H1 (cell line): ENCODE data around the gene NDUFS5. TPM values are rescaled to one million over a fixed set of nuclear protein-coding genes. Genes with fewer than 3 reads are reported as not detected.

Source experiments
- CTCF ChIA-PET: fragments of 300-600 bp; sonication (Branson Sonifier 250); formaldehyde crosslinking; loops from one replicate; lab custom pipeline; 2021; ENCODE audit not compliant: partially characterized antibody; lab: Charles Lee
- POLR2A ChIA-PET: fragments of 300-600 bp; sonication (Branson Sonifier 250); formaldehyde crosslinking; loops from one replicate; lab custom pipeline; 2021; ENCODE audit warnings: inconsistent platforms; ENCODE audit not compliant: partially characterized antibody; lab: Charles Lee
- DNase-seq, 2 experiments: peaks; one replicate each; pipeline versions ENCODE4 v3.0.0 to v3.0.0-alpha.2; 2010 to 2022; ENCODE audit warnings: low spot score in 2 of 2, low read depth in 1 of 2, mixed read lengths in 1 of 2
- FAIRE-seq: peaks from 2 replicates; lab custom pipeline; 2011; peaks lifted over from hg19 to GRCh38; lab: Jason Lieb, UNC
- H2AFZ ChIP-seq: 2 replicates; pipeline ENCODE4 v1.8.1; 2012; ENCODE audit warnings: low read length, inconsistent platforms
- H2AK5ac ChIP-seq: 2 replicates; pipeline ENCODE4 v1.6.1; 2013; ENCODE audit warnings: low read depth, low read length
- H2BK120ac ChIP-seq: replicated peaks from 2 replicates; pipeline ENCODE3; 2013; ENCODE audit warnings: low read depth, low read length, inconsistent platforms
- H2BK12ac ChIP-seq: 2 replicates; pipeline ENCODE4 v1.6.1; 2013; ENCODE audit warnings: low read depth, low read length
- H2BK15ac ChIP-seq: 2 replicates; pipeline ENCODE4 v1.6.1; 2013; ENCODE audit warnings: low read length
- H2BK20ac ChIP-seq: 2 replicates; pipeline ENCODE4 v1.6.1; 2013; ENCODE audit warnings: low read length
- H2BK5ac ChIP-seq: 2 replicates; pipeline ENCODE4 v1.6.1; 2013; ENCODE audit warnings: low read depth, low read length
- H3K14ac ChIP-seq: 2 replicates; pipeline ENCODE4 v1.6.1; 2013; ENCODE audit warnings: inconsistent platforms; ENCODE audit not compliant: insufficient read length
- H3K18ac ChIP-seq: 2 replicates; pipeline ENCODE4 v1.6.1; 2013; ENCODE audit warnings: low read length; ENCODE audit errors: extremely low read depth
- H3K23ac ChIP-seq: 2 replicates; pipeline ENCODE4 v1.6.1; 2013; ENCODE audit warnings: inconsistent platforms; ENCODE audit not compliant: insufficient read length
- H3K23me2 ChIP-seq: 2 replicates; pipeline ENCODE4 v1.6.1; 2013; ENCODE audit warnings: low read depth, low read length
- H3K27ac ChIP-seq: 2 replicates; pipeline ENCODE4 v1.6.1; 2011; ENCODE audit warnings: low read depth, low read length, inconsistent platforms
- H3K27me3 ChIP-seq, 4 experiments: replicated peaks in 1 of 4; 1 replicate in 1 of 4; 2 replicates in 3 of 4; pipeline versions ENCODE4 v1.6.1 to v1.8.1; 2011 to 2013; ENCODE audit warnings: low read length in 3 of 4, mild to moderate bottlenecking in 3 of 4, inconsistent platforms in 2 of 4, mixed read lengths in 2 of 4, moderate library complexity in 1 of 4; ENCODE audit not compliant: control insufficient read depth in 3 of 4, insufficient read depth in 3 of 4; ENCODE audit errors: extremely low read depth in 1 of 4
- H3K36me3 ChIP-seq, 4 experiments: 2 replicates each; pipeline versions ENCODE4 v1.6.1 to v1.8.1; 2011 to 2013; ENCODE audit warnings: mild to moderate bottlenecking in 4 of 4, low read length in 3 of 4, moderate library complexity in 2 of 4, control low read depth in 1 of 4, inconsistent platforms in 1 of 4; ENCODE audit not compliant: insufficient read depth in 4 of 4, control insufficient read depth in 2 of 4
- H3K4ac ChIP-seq: replicated peaks from 2 replicates; pipeline ENCODE3; 2013; ENCODE audit warnings: low read length, low read depth, mixed read lengths, inconsistent platforms; ENCODE audit not compliant: insufficient read length
- H3K4me1 ChIP-seq, 4 experiments: replicated peaks in 1 of 4; 1 replicate in 1 of 4; 2 replicates in 3 of 4; pipeline versions ENCODE4 v1.6.1 to v1.8.1; 2011 to 2013; ENCODE audit warnings: low read length in 3 of 4, inconsistent platforms in 2 of 4, mixed read lengths in 1 of 4; ENCODE audit not compliant: insufficient read depth in 4 of 4, control insufficient read depth in 3 of 4
- H3K4me2 ChIP-seq, 2 experiments: 2 replicates each; pipeline versions ENCODE4 v1.6.1 to v1.8.1; 2011 to 2013; ENCODE audit warnings: low read depth in 2 of 2, low read length in 2 of 2, control low read depth in 1 of 2, inconsistent platforms in 1 of 2, mild to moderate bottlenecking in 1 of 2; ENCODE audit not compliant: insufficient read depth in 1 of 2
- H3K4me3 ChIP-seq, 4 experiments: fragments of 200-600, 300-600 bp in 1 of 4; sonication (generic), shearing (Covaris generic), sonication (Bioruptor Twin) in 1 of 4; 2 replicates each; pipeline versions ENCODE4 v1.5.1 to v1.8.1; 2011 to 2016; ENCODE audit warnings: low read length in 4 of 4, low read depth in 3 of 4, control low read depth in 2 of 4, inconsistent platforms in 2 of 4, mild to moderate bottlenecking in 2 of 4, mixed read lengths in 1 of 4, moderate library complexity in 1 of 4; ENCODE audit not compliant: insufficient read depth in 2 of 4; ENCODE audit errors: extremely low read depth in 1 of 4
- H3K56ac ChIP-seq: replicated peaks from 2 replicates; pipeline ENCODE3; 2013; ENCODE audit warnings: low read depth, mild to moderate bottlenecking, mixed read lengths, low read length, inconsistent platforms; ENCODE audit not compliant: insufficient read length
- H3K79me1 ChIP-seq: 2 replicates; pipeline ENCODE4 v1.6.1; 2013; ENCODE audit warnings: low read depth, low read length, control low read depth
- H3K79me2 ChIP-seq, 2 experiments: 2 replicates each; pipeline versions ENCODE4 v1.6.1 to v1.8.1; 2012 to 2013; ENCODE audit warnings: low read length in 2 of 2, mild to moderate bottlenecking in 2 of 2, inconsistent platforms in 1 of 2; ENCODE audit not compliant: insufficient read depth in 2 of 2, control insufficient read depth in 1 of 2
- H3K9ac ChIP-seq, 4 experiments: replicated peaks in 1 of 4; 1 replicate in 1 of 4; 2 replicates in 3 of 4; pipeline versions ENCODE4 v1.6.1 to v1.8.1; 2011 to 2013; ENCODE audit warnings: low read depth in 3 of 4, low read length in 3 of 4, control low read depth in 2 of 4, mild to moderate bottlenecking in 2 of 4, moderate library complexity in 2 of 4, inconsistent platforms in 1 of 4; ENCODE audit errors: extremely low read depth in 1 of 4
- H3K9me3 ChIP-seq, 2 experiments: 2 replicates each; pipeline versions ENCODE4 v1.6.1 to v1.8.1; 2012 to 2013; ENCODE audit warnings: mild to moderate bottlenecking in 2 of 2, moderate library complexity in 2 of 2, control low read depth in 1 of 2, inconsistent platforms in 1 of 2, low read depth in 1 of 2, low read length in 1 of 2, mixed read lengths in 1 of 2; ENCODE audit not compliant: insufficient read depth in 2 of 2
- H4K20me1 ChIP-seq, 2 experiments: replicated peaks in 1 of 2; 2 replicates each; pipeline versions ENCODE3 to v1.8.1; 2011 to 2013; ENCODE audit warnings: inconsistent platforms in 2 of 2, low read length in 2 of 2, mild to moderate bottlenecking in 1 of 2; ENCODE audit not compliant: insufficient read depth in 2 of 2, control insufficient read depth in 1 of 2
- H4K5ac ChIP-seq: 2 replicates; pipeline ENCODE4 v1.6.1; 2013; ENCODE audit warnings: low read length, low read depth, mixed read lengths, inconsistent platforms; ENCODE audit not compliant: insufficient read length
- H4K8ac ChIP-seq: 2 replicates; pipeline ENCODE4 v1.8.0; 2013; ENCODE audit warnings: mild to moderate bottlenecking, moderate library complexity, low read length, inconsistent platforms; ENCODE audit not compliant: insufficient read depth; ENCODE audit errors: extremely low read depth
- H4K91ac ChIP-seq: replicated peaks from 2 replicates; pipeline ENCODE3; 2013; ENCODE audit warnings: low read length, mixed read lengths, inconsistent platforms; ENCODE audit not compliant: insufficient read length
- BRCA1 ChIP-seq: IDR thresholded peaks from 2 replicates; pipeline ENCODE4 v1.6.1; 2012; ENCODE audit warnings: low read depth, low read length, improper control_type of control experiment
- POLR2A ChIP-seq, 2 experiments: IDR thresholded peaks; 1 replicate in 1 of 2; 2 replicates in 1 of 2; pipeline ENCODE4 v1.6.1; 2011; ENCODE audit warnings: low read depth in 2 of 2, low read length in 2 of 2, mild to moderate bottlenecking in 2 of 2; ENCODE audit errors: control extremely low read depth in 1 of 2
- POLR2AphosphoS5 ChIP-seq: IDR thresholded peaks from 2 replicates; pipeline ENCODE4 v1.6.1; 2011; ENCODE audit warnings: low read depth, low read length
- WGBS, 2 experiments: shearing (Covaris generic) in 1 of 2; methylation state at CpG; one replicate each; pipeline versions ENCODE4 v1.1.6 to v1.1.7; 2013 to 2015; ENCODE audit warnings: low lambda C conversion rate in 2 of 2, mixed read lengths in 2 of 2, inconsistent platforms in 1 of 2, low coverage in 1 of 2, missing lambda C conversion rate in 1 of 2; ENCODE audit not compliant: insufficient replicate concordance in 2 of 2, insufficient coverage in 1 of 2, insufficient read length in 1 of 2; ENCODE audit errors: extremely low coverage in 1 of 2, missing lambda C conversion rate in 1 of 2; 5-methylcytosine and 5-hydroxymethylcytosine counted together
- polyA plus RNA-seq, 7 experiments: library from polyadenylated mRNA; depleted of rRNA in 3 of 7; stranded (reverse) in 5 of 7; unstranded in 2 of 7; fragments of >200 nt in 5 of 7; fragments of 200-250 nt in 2 of 7; gene quantifications; 1 replicate in 5 of 7; 2 replicates in 1 of 7; 4 replicates in 1 of 7; pipeline versions ENCODE4 v1.2.1 to v1.2.3, GENCODE V29; 2011 to 2013; ENCODE audit warnings: missing spikeins in 2 of 7, mixed read lengths in 2 of 7
- total RNA-seq: library from RNA; stranded (reverse); fragmentation: NEBNext Ultra II Directional; extraction: Animal tissue kit (Norgen Biotek cat#: 25700); gene quantifications from 2 replicates; pipeline ENCODE4 v1.2.1, GENCODE V29; 2021

Gene NDUFS5
- total and polyA plus RNA-seq, 2 of the 8 experiments (the other 6 are each of a cell fraction or from before 2014, with no cell fraction given), result 435 to 835 TPM

DNA sequence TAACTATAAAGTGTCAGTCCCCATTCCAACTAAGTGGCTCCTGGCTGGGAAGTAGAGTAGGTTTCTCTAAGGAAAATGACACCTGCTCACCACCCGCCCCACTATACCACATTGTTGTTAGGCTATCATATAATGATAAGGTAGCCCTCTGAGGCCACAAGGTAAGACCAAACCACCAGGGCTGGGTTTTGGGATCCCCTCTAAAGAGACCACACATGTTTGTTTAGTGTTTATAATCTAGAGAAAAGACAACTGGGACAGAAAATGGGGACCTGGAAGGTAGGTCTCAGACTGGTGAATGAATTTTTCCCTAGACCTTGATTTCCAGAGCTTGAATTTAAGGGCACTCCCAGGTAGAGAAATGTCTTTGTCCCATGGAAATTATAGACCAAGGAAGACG is 19.9 kb upstream of the NDUFS5 start:
- H3K23ac ChIP-seq, result no peak overlapping the region
- H3K23me2 ChIP-seq, result no peaks in the 10 kb centered on the region
- H3K79me2 ChIP-seq, result peaks cover 0 to 18% of the 10 kb centered on the region in 2 experiments; a peak in 2 of 4 replicates
- ChIA-PET CTCF (interaction anchor here (0.8 to 2.2 kb wide), 11 partner anchors 8 to 86 kb away, joined by 3 to 12 read pairs (median 4); partner anchors contain the start of gene NDUFS5), POLR2A (interaction anchor here (0.6 to 11.1 kb wide), 15 partner anchors 12 to 136 kb away, joined by 3 to 182 read pairs (median 5); partner anchors contain the start of genes NDUFS5 and RHBDL2)
- no peak overlapping the region for H3K18ac ChIP-seq
- WGBS, 2 experiments, result 85% methylated on average over 2 of the region's 2 CpGs; no CpG with 5 or more reads in 1 of the 2 experiments
- FAIRE-seq, result no peak
- no peak overlapping the region for H3K14ac ChIP-seq
- no peak overlapping the region for H3K56ac ChIP-seq
- no peak overlapping the region for H2AK5ac ChIP-seq
- H3K9me3 ChIP-seq, result no peaks in the 10 kb centered on the region
- DNase-seq, result no peak
- no peaks in the 10 kb centered on the region for H3K79me1 ChIP-seq
- no peak overlapping the region for H2BK15ac ChIP-seq
- peaks cover 0 to 5% (median 2%) of the 10 kb centered on the region in 4 experiments; a peak in 4 of 7 replicates for H3K4me1 ChIP-seq
- H3K4ac ChIP-seq, result no peak overlapping the region
- no peak overlapping the region for H4K5ac ChIP-seq
- H2BK120ac ChIP-seq, result no peak overlapping the region
- H3K27ac ChIP-seq, result no peak overlapping the region
- H4K20me1 ChIP-seq, result peaks cover 4 to 14% of the 10 kb centered on the region in 2 experiments
- no peak overlapping the region for H4K8ac ChIP-seq
- TF ChIP-seq POLR2A (IDR thresholded peaks at IDR 0.05; ENCODE audit: control extremely low read depth in 1 of 2, low read depth in 2 of 2, low read length in 2 of 2) (peak in 1 of 2 experiments; percentile 69; a peak in 2 of 3 replicates), POLR2AphosphoS5 (0 out of 2 replicates have a peak, but pooled peaks have one; percentile 62), BRCA1 (no peak)
- no peak overlapping the region for H2BK12ac ChIP-seq
- no peak overlapping the region for H2BK5ac ChIP-seq
- H2BK20ac ChIP-seq, result no peak overlapping the region
- no peak overlapping the region for H3K4me3 ChIP-seq
- H3K27me3 ChIP-seq, result no peaks in the 10 kb centered on the region
- H2AFZ ChIP-seq, result no peak overlapping the region
- H4K91ac ChIP-seq, result no peak overlapping the region
- H3K36me3 ChIP-seq, result peaks cover 15 to 89% (median 59%) of the 10 kb centered on the region in 4 experiments
- H3K4me2 ChIP-seq, result no peak overlapping the region
- no peak overlapping the region for H3K9ac ChIP-seq
